ENCODE measurements around the gene TMX3.

Gene TMX3

DNA sequence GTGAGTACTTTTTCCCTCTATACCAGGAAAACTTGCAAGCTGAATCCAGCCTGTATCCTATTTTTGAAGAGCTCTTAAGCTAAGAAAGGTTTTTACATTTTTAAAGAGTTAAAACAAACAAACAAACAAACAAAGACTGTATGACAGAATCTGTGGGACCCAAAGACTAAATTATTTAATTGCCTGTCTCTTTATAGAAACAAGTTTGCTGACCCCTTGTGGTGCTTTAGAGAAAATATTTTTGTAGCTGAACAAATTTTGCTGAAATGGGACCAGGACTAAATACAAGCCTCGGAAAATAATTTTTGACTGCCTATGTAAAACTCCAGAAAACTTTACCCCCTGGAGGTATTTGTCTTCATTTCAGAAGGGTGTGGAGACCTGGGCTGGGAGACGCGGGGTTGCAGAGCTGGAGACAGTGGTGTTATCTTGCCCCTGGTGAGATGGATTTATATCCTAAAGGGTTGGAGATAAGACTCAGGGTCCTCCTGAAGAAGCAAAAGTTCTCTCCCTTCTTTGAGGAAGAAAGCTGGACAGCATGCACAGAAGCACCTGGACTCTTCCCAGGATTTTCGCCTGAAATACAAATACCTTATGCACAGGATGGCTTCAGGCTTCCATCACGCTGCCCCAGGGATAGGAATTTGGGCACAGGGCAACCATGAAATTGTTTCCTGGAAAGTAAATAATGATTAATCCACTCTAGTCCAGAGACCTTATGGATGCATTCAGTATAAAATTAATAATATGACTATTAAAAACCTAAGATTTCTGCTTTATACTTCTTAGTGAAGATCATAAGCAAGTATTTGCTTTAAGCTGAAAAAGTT is 54.3 kb downstream of the TMX3 start:
- H3K4me3 ChIP-seq (ENCODE audit: low read depth, low read length), result no peak overlapping the region
- peak; percentile 37 for TF ChIP-seq CTCF (IDR thresholded peaks at IDR 0.05; ENCODE audit: low read depth, low read length, missing control alignments)
- peak; percentile 35 for DNase-seq (ENCODE audit: low read depth)
- in situ Hi-C loops (cut with HindIII; ENCODE audit: low sequenced_read_pairs), result no loop called here

DNA sequence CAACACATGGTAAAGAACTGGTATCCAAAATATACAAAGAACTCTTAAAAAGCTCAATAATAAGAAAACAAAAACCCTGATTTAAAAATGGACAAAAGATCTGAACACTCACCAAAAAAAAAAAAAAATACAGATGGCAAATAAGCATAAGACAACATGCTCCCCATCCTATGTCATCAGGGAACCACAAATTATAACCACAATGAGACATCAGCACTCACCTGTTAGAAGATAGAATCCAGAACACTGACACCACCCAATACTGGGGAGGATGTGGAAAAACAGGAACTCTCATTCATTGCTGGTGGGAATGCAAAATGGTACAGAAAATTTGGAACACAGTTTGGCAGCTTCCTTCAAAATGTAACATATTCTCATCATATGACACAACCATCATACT is 66.7 kb downstream of the TMX3 start:
- DNase-seq (ENCODE audit: low read depth), result no peak
- in situ Hi-C loops (cut with HindIII; ENCODE audit: low sequenced_read_pairs), result no loop called here
- no peak overlapping the region for H3K4me3 ChIP-seq (ENCODE audit: low read depth, low read length)
- TF ChIP-seq CTCF (IDR thresholded peaks at IDR 0.05; ENCODE audit: low read depth, low read length, missing control alignments), result no peak

DNA sequence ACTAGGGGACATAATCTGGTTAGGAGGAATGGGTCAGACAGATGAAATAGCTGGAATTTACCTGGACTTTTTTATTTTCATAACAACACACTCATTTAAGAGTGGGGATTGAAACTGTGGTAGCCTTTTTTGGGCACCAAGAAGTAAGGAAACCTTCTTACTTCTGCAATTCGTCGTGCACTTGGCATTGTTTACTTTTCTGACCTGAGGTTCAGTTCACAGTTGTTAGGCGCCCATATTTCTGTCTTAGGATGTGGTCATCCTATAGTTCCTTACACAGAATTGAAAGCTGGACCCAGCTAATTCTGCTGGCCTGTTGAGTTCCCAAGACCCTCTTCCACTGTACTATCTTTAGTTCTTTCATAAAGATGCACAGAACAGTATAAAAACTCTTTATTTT is 72.9 kb downstream of the TMX3 start:
- H3K4me3 ChIP-seq (ENCODE audit: low read depth, low read length), result no peak overlapping the region
- TF ChIP-seq CTCF (IDR thresholded peaks at IDR 0.05; ENCODE audit: low read depth, low read length, missing control alignments), result no peak
- DNase-seq (ENCODE audit: low read depth), result no peak
- in situ Hi-C loops (cut with HindIII; ENCODE audit: low sequenced_read_pairs), result no loop called here

GRCh38 chr18:68640861-68641260 is 74.0 kb downstream of the TMX3 start:
- DNase-seq (ENCODE audit: low read depth), result no peak
- no peak overlapping the region for H3K4me3 ChIP-seq (ENCODE audit: low read depth, low read length)
- no peak for TF ChIP-seq CTCF (IDR thresholded peaks at IDR 0.05; ENCODE audit: low read depth, low read length, missing control alignments)
- in situ Hi-C loops (cut with HindIII; ENCODE audit: low sequenced_read_pairs), result no loop called here

DNA sequence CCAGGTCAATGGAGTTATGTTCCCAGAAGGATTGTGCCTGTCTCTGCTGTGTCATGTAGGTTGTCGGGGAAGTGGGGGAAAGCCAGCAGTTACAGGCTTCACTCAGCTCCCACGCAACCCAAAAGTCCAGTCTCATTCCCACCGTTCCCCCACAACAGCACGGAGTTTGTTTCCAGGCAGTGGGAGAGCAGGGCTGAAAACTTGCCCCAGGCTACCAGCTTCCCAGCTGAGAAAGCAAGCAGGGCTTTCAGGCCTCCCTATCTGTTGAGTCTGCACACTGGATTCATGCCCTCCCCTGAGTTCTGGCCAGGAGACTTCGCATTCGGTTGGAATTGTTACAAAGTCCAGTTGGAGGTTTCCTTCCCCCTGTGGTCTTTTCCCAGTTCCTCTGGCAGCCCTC is 76.3 kb downstream of the TMX3 start:
- in situ Hi-C loops (cut with HindIII; ENCODE audit: low sequenced_read_pairs), result no loop called here
- TF ChIP-seq CTCF (IDR thresholded peaks at IDR 0.05; ENCODE audit: low read depth, low read length, missing control alignments), result no peak

DNA sequence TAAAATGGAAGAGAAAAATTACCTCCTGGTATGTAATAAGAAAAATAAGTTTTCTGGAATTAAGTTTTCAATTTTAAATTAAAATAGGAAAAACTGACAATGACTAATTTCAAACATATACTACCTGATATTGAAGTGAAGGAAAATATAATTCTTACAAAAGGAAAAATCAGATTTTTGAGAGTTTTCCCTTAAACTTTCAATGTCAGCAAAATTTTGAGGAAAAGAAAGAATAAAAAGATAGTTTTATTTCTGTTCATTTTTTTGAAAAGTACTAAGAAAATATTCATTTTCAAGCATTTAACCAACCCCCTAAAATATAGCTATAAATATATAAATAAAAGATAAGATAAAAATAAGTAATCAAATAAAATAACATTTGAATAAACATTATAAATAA is 87.1 kb downstream of the TMX3 start:
- H3K4me3 ChIP-seq (ENCODE audit: low read depth, low read length), result no peak overlapping the region
- TF ChIP-seq CTCF (IDR thresholded peaks at IDR 0.05; ENCODE audit: low read depth, low read length, missing control alignments), result no peak
- in situ Hi-C loops (cut with HindIII; ENCODE audit: low sequenced_read_pairs), result no loop called here
- DNase-seq (ENCODE audit: low read depth), result no peak

More for the DNA sequence above, 76.3 kb downstream of the TMX3 start:
- DNase-seq (ENCODE audit: low read depth), result no peak
- no peak overlapping the region for H3K4me3 ChIP-seq (ENCODE audit: low read depth, low read length)
